Measurements from ENCODE around the gene CPOX. TPM values are rescaled to one million over a fixed set of nuclear protein-coding genes. Genes with fewer than 3 reads are reported as not detected.

The CPOX gene
- total RNA-seq, 1 donor, result 22.1 TPM

DNA sequence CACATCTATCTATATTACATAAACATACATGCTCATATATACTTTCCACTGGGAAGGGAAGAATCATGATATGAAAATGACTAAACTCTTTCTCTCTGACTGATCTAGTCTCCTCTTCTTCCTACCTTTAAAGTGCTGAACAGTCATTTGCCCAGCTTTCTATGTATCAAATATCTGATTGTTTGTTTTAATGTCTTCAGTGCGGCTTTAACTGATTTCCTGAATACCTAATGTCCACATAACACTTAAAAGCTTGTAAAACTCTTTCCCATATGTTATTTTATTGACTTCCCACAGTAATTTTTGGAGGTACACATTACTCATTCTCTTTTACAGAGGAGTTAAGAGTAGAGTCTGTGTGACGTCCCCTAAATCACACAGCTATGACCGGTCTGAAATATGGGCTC lies 28.2 kb downstream of the CPOX start:
- no peaks in the 10 kb centered on the region for H3K79me2 ChIP-seq (ENCODE audit: insufficient read depth, low read length)
- no peak overlapping the region for H3K4me3 ChIP-seq (ENCODE audit: insufficient read depth, low read length)
- H3K36me3 ChIP-seq (ENCODE audit: insufficient read depth, low read length), result no peaks in the 10 kb centered on the region
- TF ChIP-seq, protein P1, sequence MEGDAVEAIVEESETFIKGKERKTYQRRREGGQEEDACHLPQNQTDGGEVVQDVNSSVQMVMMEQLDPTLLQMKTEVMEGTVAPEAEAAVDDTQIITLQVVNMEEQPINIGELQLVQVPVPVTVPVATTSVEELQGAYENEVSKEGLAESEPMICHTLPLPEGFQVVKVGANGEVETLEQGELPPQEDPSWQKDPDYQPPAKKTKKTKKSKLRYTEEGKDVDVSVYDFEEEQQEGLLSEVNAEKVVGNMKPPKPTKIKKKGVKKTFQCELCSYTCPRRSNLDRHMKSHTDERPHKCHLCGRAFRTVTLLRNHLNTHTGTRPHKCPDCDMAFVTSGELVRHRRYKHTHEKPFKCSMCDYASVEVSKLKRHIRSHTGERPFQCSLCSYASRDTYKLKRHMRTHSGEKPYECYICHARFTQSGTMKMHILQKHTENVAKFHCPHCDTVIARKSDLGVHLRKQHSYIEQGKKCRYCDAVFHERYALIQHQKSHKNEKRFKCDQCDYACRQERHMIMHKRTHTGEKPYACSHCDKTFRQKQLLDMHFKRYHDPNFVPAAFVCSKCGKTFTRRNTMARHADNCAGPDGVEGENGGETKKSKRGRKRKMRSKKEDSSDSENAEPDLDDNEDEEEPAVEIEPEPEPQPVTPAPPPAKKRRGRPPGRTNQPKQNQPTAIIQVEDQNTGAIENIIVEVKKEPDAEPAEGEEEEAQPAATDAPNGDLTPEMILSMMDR (IDR thresholded peaks at IDR 0.05; ENCODE audit: extremely low read depth, low read depth, low read length), result no peak
- DNase-seq (ENCODE audit: insufficient read length, low spot score, missing footprints), result no peak
- no peaks in the 10 kb centered on the region for H3K9me3 ChIP-seq (ENCODE audit: low read depth, low read length)
- no peak overlapping the region for H3K27ac ChIP-seq (ENCODE audit: low read depth, low read length)
- no peak overlapping the region for H3K4me2 ChIP-seq (ENCODE audit: insufficient read depth, low read length)
- peaks cover 4% of the 10 kb centered on the region for H3K4me1 ChIP-seq (ENCODE audit: insufficient read depth, low read length)
- no peaks in the 10 kb centered on the region for H4K20me1 ChIP-seq (ENCODE audit: insufficient read depth, low read length)
- no peak overlapping the region for H2AFZ ChIP-seq (ENCODE audit: low read length)
- H3K27me3 ChIP-seq (ENCODE audit: insufficient read depth, low read length), result no peaks in the 10 kb centered on the region

DNA sequence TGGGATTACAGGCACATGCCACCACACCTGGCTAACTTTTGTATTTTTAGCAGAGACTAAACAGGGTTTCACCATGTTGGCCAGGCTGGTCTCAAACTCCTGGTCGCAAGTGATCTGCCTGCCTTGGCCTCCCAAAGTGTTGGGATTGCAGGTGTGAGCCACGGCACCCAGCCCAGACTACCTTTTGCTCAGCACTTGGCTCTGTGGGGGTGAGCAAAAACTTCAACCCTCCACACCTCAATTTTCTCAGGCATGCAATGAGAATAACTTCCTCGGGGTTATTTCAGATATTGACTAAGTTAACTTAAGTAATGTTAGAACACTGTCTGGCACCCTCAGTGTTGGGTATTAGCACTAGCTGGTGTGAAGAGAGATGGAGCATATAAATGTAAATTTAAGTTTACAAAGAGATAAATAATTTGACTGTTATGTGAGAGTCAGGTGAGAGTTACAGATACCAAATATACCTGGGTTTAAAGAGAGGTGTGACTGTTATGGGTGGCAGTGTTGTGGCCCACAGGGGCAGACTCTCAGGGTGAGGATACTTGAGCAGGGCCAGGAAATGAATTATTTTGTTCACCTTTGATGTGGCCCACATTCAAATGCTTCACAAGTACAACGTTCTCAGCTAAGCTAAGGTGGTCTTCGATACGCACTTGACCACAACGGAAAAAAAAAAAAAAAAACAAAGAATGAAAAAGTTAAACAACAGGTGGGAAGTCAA lies 29.0 kb downstream of the CPOX start:
- Histone ChIP-seq H3K27me3 (ENCODE audit: insufficient read depth, low read length) (no peaks in the 10 kb centered on the region), H3K9me3 (ENCODE audit: low read depth, low read length) (no peaks in the 10 kb centered on the region), H3K4me2 (ENCODE audit: insufficient read depth, low read length) (no peak overlapping the region), H3K4me3 (ENCODE audit: insufficient read depth, low read length) (no peak overlapping the region), H3K27ac (ENCODE audit: low read depth, low read length) (no peak overlapping the region), H3K36me3 (ENCODE audit: insufficient read depth, low read length) (no peaks in the 10 kb centered on the region), H4K20me1 (ENCODE audit: insufficient read depth, low read length) (no peaks in the 10 kb centered on the region), H3K4me1 (ENCODE audit: insufficient read depth, low read length) (peaks cover 4% of the 10 kb centered on the region), H2AFZ (ENCODE audit: low read length) (no peak overlapping the region), H3K79me2 (ENCODE audit: insufficient read depth, low read length) (no peaks in the 10 kb centered on the region)
- DNase-seq (ENCODE audit: insufficient read length, low spot score, missing footprints), result no peak
- TF ChIP-seq, protein P1 (IDR thresholded peaks at IDR 0.05; ENCODE audit: extremely low read depth, low read depth, low read length), result no peak

DNA sequence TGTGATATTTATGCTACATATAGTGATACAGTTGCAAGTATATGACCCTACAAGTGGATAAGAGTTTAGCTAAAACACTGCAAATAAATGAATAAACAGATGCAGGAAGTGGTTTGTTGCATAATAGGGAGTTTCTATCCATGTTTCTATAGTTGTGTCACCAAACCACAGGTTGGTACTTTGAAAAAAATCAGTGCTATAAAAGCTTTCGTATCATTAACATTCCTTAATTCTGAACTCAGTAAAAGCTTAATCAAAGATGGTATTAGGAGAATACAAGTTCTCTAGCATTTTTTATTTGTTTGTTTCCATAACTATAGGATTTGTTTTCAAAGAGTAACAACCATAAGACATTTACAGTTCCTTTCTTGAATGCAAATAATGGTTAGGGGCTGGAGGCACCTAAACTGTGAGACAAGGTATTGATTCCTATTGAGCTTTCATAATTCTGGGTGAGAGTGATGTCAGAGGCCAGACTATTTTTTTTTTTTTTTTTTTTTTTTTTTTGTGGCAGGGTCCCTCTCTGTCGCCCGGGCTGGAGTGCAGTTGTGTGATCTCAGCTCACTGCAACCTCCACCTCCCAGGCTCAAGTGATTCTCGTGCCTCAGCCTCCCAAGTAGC lies 29.6 kb downstream of the CPOX start:
- TF ChIP-seq, protein P1 (IDR thresholded peaks at IDR 0.05; ENCODE audit: extremely low read depth, low read depth, low read length), result no peak
- Histone ChIP-seq H3K4me1 (ENCODE audit: insufficient read depth, low read length) (peaks cover 4% of the 10 kb centered on the region), H3K4me2 (ENCODE audit: insufficient read depth, low read length) (no peak overlapping the region), H2AFZ (ENCODE audit: low read length) (no peak overlapping the region), H3K27me3 (ENCODE audit: insufficient read depth, low read length) (no peaks in the 10 kb centered on the region), H4K20me1 (ENCODE audit: insufficient read depth, low read length) (no peaks in the 10 kb centered on the region), H3K27ac (ENCODE audit: low read depth, low read length) (no peak overlapping the region), H3K4me3 (ENCODE audit: insufficient read depth, low read length) (no peak overlapping the region), H3K9me3 (ENCODE audit: low read depth, low read length) (no peaks in the 10 kb centered on the region), H3K79me2 (ENCODE audit: insufficient read depth, low read length) (no peaks in the 10 kb centered on the region), H3K36me3 (ENCODE audit: insufficient read depth, low read length) (no peaks in the 10 kb centered on the region)
- DNase-seq (ENCODE audit: insufficient read length, low spot score, missing footprints), result no peak

DNA sequence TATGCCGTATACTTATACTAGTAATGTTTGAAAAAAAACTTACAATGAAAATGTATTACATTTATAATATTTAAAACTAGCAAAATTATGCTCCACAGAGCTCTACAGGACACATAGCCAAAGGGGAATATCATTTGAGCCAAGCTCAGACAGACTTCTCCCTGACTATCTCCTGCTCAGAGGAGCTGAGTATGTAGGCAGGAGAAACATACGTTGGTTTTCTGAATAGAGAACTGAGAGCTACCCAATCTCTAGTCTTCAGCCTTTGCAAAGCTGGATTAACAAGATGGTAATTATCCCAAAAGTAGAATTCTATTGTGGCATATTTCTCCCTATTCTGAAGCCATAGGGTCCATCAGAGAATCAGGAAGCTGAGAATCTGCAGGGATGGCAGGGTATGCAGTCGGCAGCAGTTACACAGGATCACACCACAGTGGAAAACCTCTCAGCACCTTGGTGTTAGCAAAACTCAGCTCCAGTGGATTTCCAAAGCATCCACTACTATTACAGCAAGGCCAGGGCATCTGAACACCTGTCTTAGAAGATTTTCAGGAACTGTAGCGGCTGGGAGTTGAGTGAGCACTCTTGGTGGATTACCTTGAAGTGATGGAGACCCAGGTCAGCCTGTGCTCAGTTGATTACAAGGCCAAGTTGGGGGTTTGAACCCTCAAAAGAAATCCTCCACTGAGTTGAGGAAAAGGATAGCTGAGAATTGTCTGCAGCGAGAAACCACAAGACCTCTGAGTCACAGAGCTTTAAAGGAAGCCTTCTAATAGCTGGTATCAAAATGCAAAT lies 31.5 kb downstream of the CPOX start:
- H3K36me3 ChIP-seq (ENCODE audit: insufficient read depth, low read length), result no peaks in the 10 kb centered on the region
- H4K20me1 ChIP-seq (ENCODE audit: insufficient read depth, low read length), result no peaks in the 10 kb centered on the region
- TF ChIP-seq, protein P1 (IDR thresholded peaks at IDR 0.05; ENCODE audit: extremely low read depth, low read depth, low read length), result no peak
- H3K27ac ChIP-seq (ENCODE audit: low read depth, low read length), result no peak overlapping the region
- peaks cover 4% of the 10 kb centered on the region for H3K4me1 ChIP-seq (ENCODE audit: insufficient read depth, low read length)
- H3K4me2 ChIP-seq (ENCODE audit: insufficient read depth, low read length), result no peak overlapping the region
- DNase-seq (ENCODE audit: insufficient read length, low spot score, missing footprints), result no peak
- H3K27me3 ChIP-seq (ENCODE audit: insufficient read depth, low read length), result peaks cover 7% of the 10 kb centered on the region
- no peak overlapping the region for H3K4me3 ChIP-seq (ENCODE audit: insufficient read depth, low read length)
- H3K79me2 ChIP-seq (ENCODE audit: insufficient read depth, low read length), result no peaks in the 10 kb centered on the region
- H3K9me3 ChIP-seq (ENCODE audit: low read depth, low read length), result no peaks in the 10 kb centered on the region
- no peak overlapping the region for H2AFZ ChIP-seq (ENCODE audit: low read length)

All from osteoblast (primary cell).